H1 (cell line): ENCODE data around the gene FAM149A. TPM values are rescaled to one million over a fixed set of nuclear protein-coding genes. Genes with fewer than 3 reads are reported as not detected.

Experiments
- CTCF ChIA-PET: fragments of 300-600 bp; sonication (Branson Sonifier 250); formaldehyde crosslinking; loops from one replicate; lab custom pipeline; 2021; ENCODE audit not compliant: partially characterized antibody; lab: Charles Lee
- POLR2A ChIA-PET: fragments of 300-600 bp; sonication (Branson Sonifier 250); formaldehyde crosslinking; loops from one replicate; lab custom pipeline; 2021; ENCODE audit warnings: inconsistent platforms; ENCODE audit not compliant: partially characterized antibody; lab: Charles Lee
- DNase-seq, 2 experiments: peaks; one replicate each; pipeline versions ENCODE4 v3.0.0 to v3.0.0-alpha.2; 2010 to 2022; ENCODE audit warnings: low spot score in 2 of 2, low read depth in 1 of 2, mixed read lengths in 1 of 2
- FAIRE-seq: peaks from 2 replicates; lab custom pipeline; 2011; peaks lifted over from hg19 to GRCh38; lab: Jason Lieb, UNC
- H2AFZ ChIP-seq: 2 replicates; pipeline ENCODE4 v1.8.1; 2012; ENCODE audit warnings: low read length, inconsistent platforms
- H2AK5ac ChIP-seq: 2 replicates; pipeline ENCODE4 v1.6.1; 2013; ENCODE audit warnings: low read depth, low read length
- H2BK120ac ChIP-seq: replicated peaks from 2 replicates; pipeline ENCODE3; 2013; ENCODE audit warnings: low read depth, low read length, inconsistent platforms
- H2BK12ac ChIP-seq: 2 replicates; pipeline ENCODE4 v1.6.1; 2013; ENCODE audit warnings: low read depth, low read length
- H2BK15ac ChIP-seq: 2 replicates; pipeline ENCODE4 v1.6.1; 2013; ENCODE audit warnings: low read length
- H2BK20ac ChIP-seq: 2 replicates; pipeline ENCODE4 v1.6.1; 2013; ENCODE audit warnings: low read length
- H2BK5ac ChIP-seq: 2 replicates; pipeline ENCODE4 v1.6.1; 2013; ENCODE audit warnings: low read depth, low read length
- H3K14ac ChIP-seq: 2 replicates; pipeline ENCODE4 v1.6.1; 2013; ENCODE audit warnings: inconsistent platforms; ENCODE audit not compliant: insufficient read length
- H3K18ac ChIP-seq: 2 replicates; pipeline ENCODE4 v1.6.1; 2013; ENCODE audit warnings: low read length; ENCODE audit errors: extremely low read depth
- H3K23ac ChIP-seq: 2 replicates; pipeline ENCODE4 v1.6.1; 2013; ENCODE audit warnings: inconsistent platforms; ENCODE audit not compliant: insufficient read length
- H3K23me2 ChIP-seq: 2 replicates; pipeline ENCODE4 v1.6.1; 2013; ENCODE audit warnings: low read depth, low read length
- H3K27ac ChIP-seq: 2 replicates; pipeline ENCODE4 v1.6.1; 2011; ENCODE audit warnings: low read depth, low read length, inconsistent platforms
- H3K27me3 ChIP-seq, 4 experiments: replicated peaks in 1 of 4; 1 replicate in 1 of 4; 2 replicates in 3 of 4; pipeline versions ENCODE4 v1.6.1 to v1.8.1; 2011 to 2013; ENCODE audit warnings: low read length in 3 of 4, mild to moderate bottlenecking in 3 of 4, inconsistent platforms in 2 of 4, mixed read lengths in 2 of 4, moderate library complexity in 1 of 4; ENCODE audit not compliant: control insufficient read depth in 3 of 4, insufficient read depth in 3 of 4; ENCODE audit errors: extremely low read depth in 1 of 4
- H3K36me3 ChIP-seq, 4 experiments: 2 replicates each; pipeline versions ENCODE4 v1.6.1 to v1.8.1; 2011 to 2013; ENCODE audit warnings: mild to moderate bottlenecking in 4 of 4, low read length in 3 of 4, moderate library complexity in 2 of 4, control low read depth in 1 of 4, inconsistent platforms in 1 of 4; ENCODE audit not compliant: insufficient read depth in 4 of 4, control insufficient read depth in 2 of 4
- H3K4ac ChIP-seq: replicated peaks from 2 replicates; pipeline ENCODE3; 2013; ENCODE audit warnings: low read length, low read depth, mixed read lengths, inconsistent platforms; ENCODE audit not compliant: insufficient read length
- H3K4me1 ChIP-seq, 4 experiments: replicated peaks in 1 of 4; 1 replicate in 1 of 4; 2 replicates in 3 of 4; pipeline versions ENCODE4 v1.6.1 to v1.8.1; 2011 to 2013; ENCODE audit warnings: low read length in 3 of 4, inconsistent platforms in 2 of 4, mixed read lengths in 1 of 4; ENCODE audit not compliant: insufficient read depth in 4 of 4, control insufficient read depth in 3 of 4
- H3K4me2 ChIP-seq, 2 experiments: 2 replicates each; pipeline versions ENCODE4 v1.6.1 to v1.8.1; 2011 to 2013; ENCODE audit warnings: low read depth in 2 of 2, low read length in 2 of 2, control low read depth in 1 of 2, inconsistent platforms in 1 of 2, mild to moderate bottlenecking in 1 of 2; ENCODE audit not compliant: insufficient read depth in 1 of 2
- H3K4me3 ChIP-seq, 4 experiments: fragments of 200-600, 300-600 bp in 1 of 4; sonication (generic), shearing (Covaris generic), sonication (Bioruptor Twin) in 1 of 4; 2 replicates each; pipeline versions ENCODE4 v1.5.1 to v1.8.1; 2011 to 2016; ENCODE audit warnings: low read length in 4 of 4, low read depth in 3 of 4, control low read depth in 2 of 4, inconsistent platforms in 2 of 4, mild to moderate bottlenecking in 2 of 4, mixed read lengths in 1 of 4, moderate library complexity in 1 of 4; ENCODE audit not compliant: insufficient read depth in 2 of 4; ENCODE audit errors: extremely low read depth in 1 of 4
- H3K56ac ChIP-seq: replicated peaks from 2 replicates; pipeline ENCODE3; 2013; ENCODE audit warnings: low read depth, mild to moderate bottlenecking, mixed read lengths, low read length, inconsistent platforms; ENCODE audit not compliant: insufficient read length
- H3K79me1 ChIP-seq: 2 replicates; pipeline ENCODE4 v1.6.1; 2013; ENCODE audit warnings: low read depth, low read length, control low read depth
- H3K79me2 ChIP-seq, 2 experiments: 2 replicates each; pipeline versions ENCODE4 v1.6.1 to v1.8.1; 2012 to 2013; ENCODE audit warnings: low read length in 2 of 2, mild to moderate bottlenecking in 2 of 2, inconsistent platforms in 1 of 2; ENCODE audit not compliant: insufficient read depth in 2 of 2, control insufficient read depth in 1 of 2
- H3K9ac ChIP-seq, 4 experiments: replicated peaks in 1 of 4; 1 replicate in 1 of 4; 2 replicates in 3 of 4; pipeline versions ENCODE4 v1.6.1 to v1.8.1; 2011 to 2013; ENCODE audit warnings: low read depth in 3 of 4, low read length in 3 of 4, control low read depth in 2 of 4, mild to moderate bottlenecking in 2 of 4, moderate library complexity in 2 of 4, inconsistent platforms in 1 of 4; ENCODE audit errors: extremely low read depth in 1 of 4
- H3K9me3 ChIP-seq, 2 experiments: 2 replicates each; pipeline versions ENCODE4 v1.6.1 to v1.8.1; 2012 to 2013; ENCODE audit warnings: mild to moderate bottlenecking in 2 of 2, moderate library complexity in 2 of 2, control low read depth in 1 of 2, inconsistent platforms in 1 of 2, low read depth in 1 of 2, low read length in 1 of 2, mixed read lengths in 1 of 2; ENCODE audit not compliant: insufficient read depth in 2 of 2
- H4K20me1 ChIP-seq, 2 experiments: replicated peaks in 1 of 2; 2 replicates each; pipeline versions ENCODE3 to v1.8.1; 2011 to 2013; ENCODE audit warnings: inconsistent platforms in 2 of 2, low read length in 2 of 2, mild to moderate bottlenecking in 1 of 2; ENCODE audit not compliant: insufficient read depth in 2 of 2, control insufficient read depth in 1 of 2
- H4K5ac ChIP-seq: 2 replicates; pipeline ENCODE4 v1.6.1; 2013; ENCODE audit warnings: low read length, low read depth, mixed read lengths, inconsistent platforms; ENCODE audit not compliant: insufficient read length
- H4K8ac ChIP-seq: 2 replicates; pipeline ENCODE4 v1.8.0; 2013; ENCODE audit warnings: mild to moderate bottlenecking, moderate library complexity, low read length, inconsistent platforms; ENCODE audit not compliant: insufficient read depth; ENCODE audit errors: extremely low read depth
- H4K91ac ChIP-seq: replicated peaks from 2 replicates; pipeline ENCODE3; 2013; ENCODE audit warnings: low read length, mixed read lengths, inconsistent platforms; ENCODE audit not compliant: insufficient read length
- CBX5 ChIP-seq: fragments of 300-800, 300-1000 bp; sonication (generic); IDR thresholded peaks from 2 replicates; pipeline ENCODE4 v1.7.1; 2016; ENCODE audit warnings: antibody characterized with exemption, low read length, low read depth
- EZH2 ChIP-seq: fragments of 200-600 bp; sonication (generic); IDR thresholded peaks from 2 replicates; pipeline ENCODE4 v1.7.1; 2012; ENCODE audit warnings: low read depth, mild to moderate bottlenecking, moderate library complexity, low read length, inconsistent platforms; ENCODE audit not compliant: severe bottlenecking
- HDAC6 ChIP-seq: IDR thresholded peaks from one replicate; pipeline ENCODE4 v1.7.1; 2012; ENCODE audit warnings: low read depth, mild to moderate bottlenecking, inconsistent platforms, low read length, moderate library complexity
- KDM4A ChIP-seq: IDR thresholded peaks from one replicate; pipeline ENCODE4 v1.7.1; 2012; ENCODE audit warnings: low read depth, mild to moderate bottlenecking, moderate library complexity, low read length, inconsistent platforms; ENCODE audit not compliant: severe bottlenecking
- POU5F1 ChIP-seq: IDR thresholded peaks from 2 replicates; pipeline ENCODE4 v1.6.1; 2011; ENCODE audit warnings: low read depth, mild to moderate bottlenecking, low read length, moderate library complexity
- RAD21 ChIP-seq, 2 experiments: IDR thresholded peaks in 1 of 2; conservative IDR thresholded peaks in 1 of 2; 2 replicates each; pipeline ENCODE4 v1.6.1; 2011; ENCODE audit warnings: low read depth in 2 of 2, low read length in 2 of 2, improper control_type of control experiment in 1 of 2, inconsistent platforms in 1 of 2, mild to moderate bottlenecking in 1 of 2, moderate library complexity in 1 of 2
- RXRA ChIP-seq: IDR thresholded peaks from 2 replicates; pipeline ENCODE4 v1.6.1; 2011; ENCODE audit warnings: low read depth, mild to moderate bottlenecking, low read length, moderate library complexity; ENCODE audit not compliant: insufficient read depth
- WGBS, 2 experiments: shearing (Covaris generic) in 1 of 2; methylation state at CpG; one replicate each; pipeline versions ENCODE4 v1.1.6 to v1.1.7; 2013 to 2015; ENCODE audit warnings: low lambda C conversion rate in 2 of 2, mixed read lengths in 2 of 2, inconsistent platforms in 1 of 2, low coverage in 1 of 2, missing lambda C conversion rate in 1 of 2; ENCODE audit not compliant: insufficient replicate concordance in 2 of 2, insufficient coverage in 1 of 2, insufficient read length in 1 of 2; ENCODE audit errors: extremely low coverage in 1 of 2, missing lambda C conversion rate in 1 of 2; 5-methylcytosine and 5-hydroxymethylcytosine counted together
- polyA plus RNA-seq, 7 experiments: library from polyadenylated mRNA; depleted of rRNA in 3 of 7; stranded (reverse) in 5 of 7; unstranded in 2 of 7; fragments of >200 nt in 5 of 7; fragments of 200-250 nt in 2 of 7; gene quantifications; 1 replicate in 5 of 7; 2 replicates in 1 of 7; 4 replicates in 1 of 7; pipeline versions ENCODE4 v1.2.1 to v1.2.3, GENCODE V29; 2011 to 2013; ENCODE audit warnings: missing spikeins in 2 of 7, mixed read lengths in 2 of 7
- total RNA-seq: library from RNA; stranded (reverse); fragmentation: NEBNext Ultra II Directional; extraction: Animal tissue kit (Norgen Biotek cat#: 25700); gene quantifications from 2 replicates; pipeline ENCODE4 v1.2.1, GENCODE V29; 2021

The FAM149A gene
- total and polyA plus RNA-seq, 2 of the 8 experiments (the other 6 are each of a cell fraction or from before 2014, with no cell fraction given) = 6.1 to 8.5 TPM

DNA sequence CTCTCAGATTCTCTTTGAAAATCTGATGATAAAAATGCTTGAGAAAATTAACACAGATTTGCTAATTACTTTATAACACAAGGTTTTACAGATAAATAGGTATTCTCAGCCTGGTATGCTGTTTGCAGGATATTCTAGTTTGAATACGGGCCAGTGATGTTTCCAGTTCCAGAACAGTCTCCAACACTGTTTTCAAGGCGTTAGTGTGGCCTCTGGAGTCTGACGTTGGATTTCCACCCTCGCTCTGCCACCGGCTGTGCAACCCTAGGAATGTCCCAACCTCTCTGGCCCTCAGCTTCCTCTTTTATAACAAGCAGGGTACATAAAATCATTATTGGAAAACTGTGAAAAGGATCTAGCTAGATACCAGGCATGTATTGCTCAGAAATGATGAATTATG is 63.1 kb downstream of the FAM149A start:
- CTCF ChIA-PET = interaction anchor here (0.7 to 1.6 kb wide), 6 partner anchors 8 to 30 kb away, joined by 3 to 7 read pairs (median 4); partner anchors contain the start of gene CYP4V2
- H4K20me1 ChIP-seq = no peaks in the 10 kb centered on the region
- POLR2A ChIA-PET = no interaction called here
- no peak overlapping the region for H3K56ac ChIP-seq
- WGBS, 2 experiments = 91% methylated on average over 5 of the region's 5 CpGs; no CpG with 5 or more reads in 1 of the 2 experiments
- H2BK15ac ChIP-seq = no peak overlapping the region
- no peak overlapping the region for H2BK20ac ChIP-seq
- no peak overlapping the region for H4K91ac ChIP-seq
- H4K5ac ChIP-seq = no peak overlapping the region
- H3K79me2 ChIP-seq = no peaks in the 10 kb centered on the region
- H3K4me2 ChIP-seq = no peak overlapping the region
- H3K36me3 ChIP-seq = no peaks in the 10 kb centered on the region
- no peak overlapping the region for H4K8ac ChIP-seq
- no peaks in the 10 kb centered on the region; a peak in 2 of 7 replicates for H3K4me1 ChIP-seq
- H3K27ac ChIP-seq = no peak overlapping the region
- H2BK12ac ChIP-seq = no peak overlapping the region
- H3K23ac ChIP-seq = no peak overlapping the region
- no peak overlapping the region for H2AFZ ChIP-seq
- no peak overlapping the region for H2BK5ac ChIP-seq
- DNase-seq (no peak), FAIRE-seq (no peak)
- no peak overlapping the region for H3K4me3 ChIP-seq
- no peaks in the 10 kb centered on the region for H3K79me1 ChIP-seq
- no peak overlapping the region for H3K14ac ChIP-seq
- TF ChIP-seq RAD21 (IDR thresholded peaks at IDR 0.05 in 1 of 2, conservative IDR thresholded peaks at IDR 0.05 in 1 of 2; ENCODE audit: low read depth in 2 of 2, low read length in 2 of 2) = 0 out of 4 replicates have a peak, but pooled peaks of 1 of the 2 experiments have one; percentile 9
- no peak for TF ChIP-seq HDAC6
- TF ChIP-seq CBX5 = no peak
- TF ChIP-seq POU5F1 = no peak
- TF ChIP-seq RXRA = no peak
- TF ChIP-seq KDM4A = no peak
- TF ChIP-seq EZH2 = no peak
- no peaks in the 10 kb centered on the region for H3K23me2 ChIP-seq
- no peaks in the 10 kb centered on the region for H3K9me3 ChIP-seq
- H3K4ac ChIP-seq = no peak overlapping the region
- no peaks in the 10 kb centered on the region for H3K27me3 ChIP-seq
- H2AK5ac ChIP-seq = no peak overlapping the region
- H2BK120ac ChIP-seq = no peak overlapping the region
- no peak overlapping the region for H3K9ac ChIP-seq
- no peak overlapping the region for H3K18ac ChIP-seq
